OCI-M1 (cell line): ENCODE results near the gene MYPN.
"Not testable (repeated sequence)": the region's sequence is repeated elsewhere in the genome, so short reads cannot be mapped to it uniquely, and the experiment has no call there.

ENCODE experiments used
- DNase-seq: peaks from one replicate; lab custom pipeline; 2025; lab: John Stamatoyannopoulos, UW

Gene MYPN

GRCh38 chr10:68172324-68172723 lies 63.0 kb downstream of the MYPN start:
- DNase-seq: no peak

GRCh38 chr10:68175949-68176348 lies 66.7 kb downstream of the MYPN start:
- no peak for DNase-seq

- no peak for DNase-seq
Observed at GRCh38 chr10:68176797-68177196, 67.5 kb downstream of the MYPN start.

GRCh38 chr10:68178592-68178991 lies 69.3 kb downstream of the MYPN start:
- DNase-seq: no peak

GRCh38 chr10:68179016-68179415 lies 69.7 kb downstream of the MYPN start:
- DNase-seq: no peak

GRCh38 chr10:68180490-68180889 lies 71.2 kb downstream of the MYPN start:
- no peak for DNase-seq

GRCh38 chr10:68184546-68184945 lies 75.3 kb downstream of the MYPN start:
- DNase-seq: no peak

- no peak for DNase-seq
Observed at GRCh38 chr10:68185085-68185484, 75.8 kb downstream of the MYPN start.

GRCh38 chr10:68188835-68189234 lies 79.5 kb downstream of the MYPN start:
- no peak for DNase-seq

GRCh38 chr10:68192113-68192512 lies 82.8 kb downstream of the MYPN start:
- DNase-seq: no peak

- no peak for DNase-seq
Observed at GRCh38 chr10:68194290-68194689, 85.0 kb downstream of the MYPN start.

GRCh38 chr10:68195776-68196175 lies 86.5 kb downstream of the MYPN start:
- DNase-seq: not testable (repeated sequence)

- DNase-seq: no peak
Observed at GRCh38 chr10:68196701-68197100, 87.4 kb downstream of the MYPN start.

- no peak for DNase-seq
Observed at GRCh38 chr10:68202960-68203353, 93.7 kb downstream of the MYPN start.

- peak; percentile 84 for DNase-seq
Observed at GRCh38 chr10:68208424-68209042, 99.2 kb downstream of the MYPN start.

GRCh38 chr10:68211669-68212068 lies 102.4 kb downstream of the MYPN start:
- DNase-seq: no peak

GRCh38 chr10:68212721-68213352 lies 103.5 kb downstream of the MYPN start:
- DNase-seq: peak; percentile 77

GRCh38 chr10:68218786-68219185 lies 109.5 kb downstream of the MYPN start:
- no peak for DNase-seq

GRCh38 chr10:68221196-68221595 lies 111.9 kb downstream of the MYPN start:
- no peak for DNase-seq

GRCh38 chr10:68222391-68222790 lies 113.1 kb downstream of the MYPN start:
- DNase-seq: no peak

- peak; percentile 41 for DNase-seq
Observed at GRCh38 chr10:68223535-68224165, 114.4 kb downstream of the MYPN start.

- DNase-seq: no peak
Observed at GRCh38 chr10:68224810-68225209, 115.5 kb downstream of the MYPN start.

- DNase-seq: no peak
Observed at GRCh38 chr10:68230268-68230667, 121.0 kb downstream of the MYPN start.
